WERI-Rb-1 (cell line): ENCODE results near the gene SAMSN1.

ENCODE experiments used
- DNase-seq: peaks from one replicate; pipeline ENCODE4 v3.0.0-alpha.2; 2020
- H3K27ac ChIP-seq: fragments of 250-450 bp; sonication (Bioruptor Pico); 2 replicates; pipeline ENCODE4 v1.5.1; 2020; ENCODE audit warnings: mild to moderate bottlenecking, moderate library complexity
- H3K27me3 ChIP-seq: fragments of 250-450 bp; sonication (Bioruptor Pico); 2 replicates; pipeline ENCODE4 v1.5.1; 2021; ENCODE audit warnings: mild to moderate bottlenecking, low read depth, moderate library complexity; ENCODE audit not compliant: insufficient read depth, severe bottlenecking
- H3K36me3 ChIP-seq: fragments of 250-450 bp; sonication (Bioruptor Pico); 2 replicates; pipeline ENCODE4 v1.5.1; 2020; ENCODE audit warnings: mild to moderate bottlenecking, moderate library complexity
- H3K4me3 ChIP-seq: 2 replicates; pipeline ENCODE4 v1.5.1; 2011; ENCODE audit warnings: low read depth, mild to moderate bottlenecking, control low read depth, low read length
- H3K9me3 ChIP-seq: fragments of 250-450 bp; sonication (Bioruptor Pico); 2 replicates; pipeline ENCODE4 v1.5.1; 2021; ENCODE audit warnings: mild to moderate bottlenecking, moderate library complexity; ENCODE audit not compliant: severe bottlenecking
- CTCF ChIP-seq: IDR thresholded peaks from 2 replicates; pipeline ENCODE4 v1.5.1; 2011; ENCODE audit warnings: low read depth, mild to moderate bottlenecking, control low read depth, inconsistent platforms, low read length

SAMSN1 gene

GRCh38 chr21:14486869-14487268 is 59.2 kb downstream of the SAMSN1 start:
- no peaks in the 10 kb centered on the region for H3K9me3 ChIP-seq
- no peak for TF ChIP-seq CTCF
- no peaks in the 10 kb centered on the region for H3K36me3 ChIP-seq
- H3K27me3 ChIP-seq, result no peaks in the 10 kb centered on the region
- DNase-seq, result no peak
- H3K4me3 ChIP-seq, result no peak overlapping the region
- no peak overlapping the region for H3K27ac ChIP-seq

- Histone ChIP-seq H3K27me3 (no peaks in the 10 kb centered on the region), H3K36me3 (no peaks in the 10 kb centered on the region), H3K4me3 (no peak overlapping the region), H3K27ac (no peak overlapping the region), H3K9me3 (no peaks in the 10 kb centered on the region)
- TF ChIP-seq CTCF, result no peak
- no peak for DNase-seq
These were observed 61.7 kb downstream of the SAMSN1 start for GRCh38 chr21:14484188-14485009.

GRCh38 chr21:14483296-14483695 is 62.8 kb downstream of the SAMSN1 start:
- Histone ChIP-seq H3K9me3 (no peaks in the 10 kb centered on the region), H3K36me3 (no peaks in the 10 kb centered on the region), H3K27ac (no peak overlapping the region), H3K4me3 (no peak overlapping the region), H3K27me3 (no peaks in the 10 kb centered on the region)
- TF ChIP-seq CTCF, result no peak
- no peak for DNase-seq

- TF ChIP-seq CTCF, result no peak
- Histone ChIP-seq H3K27ac (no peak overlapping the region), H3K36me3 (no peaks in the 10 kb centered on the region), H3K4me3 (no peak overlapping the region), H3K9me3 (no peaks in the 10 kb centered on the region), H3K27me3 (no peaks in the 10 kb centered on the region)
- DNase-seq, result no peak
These were observed 64.0 kb downstream of the SAMSN1 start for GRCh38 chr21:14482165-14482564.

GRCh38 chr21:14480411-14481031 is 65.6 kb downstream of the SAMSN1 start:
- H3K9me3 ChIP-seq, result no peaks in the 10 kb centered on the region
- no peak overlapping the region for H3K4me3 ChIP-seq
- TF ChIP-seq CTCF, result no peak
- H3K36me3 ChIP-seq, result no peaks in the 10 kb centered on the region
- no peak for DNase-seq
- H3K27ac ChIP-seq, result no peak overlapping the region
- H3K27me3 ChIP-seq, result no peaks in the 10 kb centered on the region
